ENCODE measurements around the gene USP54. TPM values are rescaled to one million over a fixed set of nuclear protein-coding genes. Genes with fewer than 3 reads are reported as not detected.
"Not testable (repeated sequence)": the region's sequence is repeated elsewhere in the genome, so short reads cannot be mapped to it uniquely, and the experiment has no call there.

USP54 gene
- total RNA-seq, 1 donor from 2014 or later, result 54.5 TPM

DNA sequence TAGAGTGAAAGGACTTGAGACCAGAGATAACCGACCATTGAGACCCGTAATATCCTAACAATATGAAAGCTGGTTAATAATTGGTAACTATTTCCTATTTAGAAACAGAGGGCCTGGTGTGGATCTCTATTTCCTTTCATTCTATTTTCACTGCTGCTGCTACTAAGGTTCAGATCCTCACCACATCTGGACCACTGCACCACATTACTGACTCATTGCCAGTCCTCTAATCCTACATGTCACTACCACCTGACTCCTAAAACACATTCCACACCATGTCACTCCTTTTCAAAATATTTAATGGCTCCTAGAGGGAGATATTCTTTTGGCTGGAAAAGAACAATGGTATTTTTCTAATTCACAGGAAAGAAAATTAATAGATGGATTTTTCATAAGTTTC, 6.4 kb downstream of the USP54 start:
- peaks cover 25% of the 10 kb centered on the region for H3K4me1 Mint-ChIP-seq (ENCODE audit: unreplicated experiment)
- peaks cover 7% of the 10 kb centered on the region for H3K27me3 Mint-ChIP-seq
- peak overlapping the region; percentile 28 for H3K27ac Mint-ChIP-seq
- DNase-seq (ENCODE audit: extremely low spot score, unreplicated experiment), result no peak
- H3K36me3 Mint-ChIP-seq, result peaks cover 21% of the 10 kb centered on the region
- peaks cover 5% of the 10 kb centered on the region for H3K9me3 Mint-ChIP-seq
- no peak overlapping the region for H3K4me3 Mint-ChIP-seq
- no peak for TF ChIP-seq CTCF (conservative IDR thresholded peaks at IDR 0.05)

- H3K27ac Mint-ChIP-seq, result peak overlapping the region; percentile 11
- no peak for DNase-seq (ENCODE audit: extremely low spot score, unreplicated experiment)
- peaks cover 21% of the 10 kb centered on the region for H3K4me1 Mint-ChIP-seq (ENCODE audit: unreplicated experiment)
- peaks cover 21% of the 10 kb centered on the region for H3K36me3 Mint-ChIP-seq
- no peak for TF ChIP-seq CTCF (conservative IDR thresholded peaks at IDR 0.05)
- H3K27me3 Mint-ChIP-seq, result peaks cover 4% of the 10 kb centered on the region
- peaks cover 5% of the 10 kb centered on the region for H3K9me3 Mint-ChIP-seq
- H3K4me3 Mint-ChIP-seq, result no peak overlapping the region
These were observed 9.2 kb downstream of the USP54 start for GRCh38 chr10:73581918-73582317.

GRCh38 chr10:73578927-73579326, 12.2 kb downstream of the USP54 start:
- H3K27ac Mint-ChIP-seq, H3K4me3 Mint-ChIP-seq: not testable (repeated sequence)
- H3K4me1 Mint-ChIP-seq (ENCODE audit: unreplicated experiment), result peaks cover 20% of the 10 kb centered on the region

DNA sequence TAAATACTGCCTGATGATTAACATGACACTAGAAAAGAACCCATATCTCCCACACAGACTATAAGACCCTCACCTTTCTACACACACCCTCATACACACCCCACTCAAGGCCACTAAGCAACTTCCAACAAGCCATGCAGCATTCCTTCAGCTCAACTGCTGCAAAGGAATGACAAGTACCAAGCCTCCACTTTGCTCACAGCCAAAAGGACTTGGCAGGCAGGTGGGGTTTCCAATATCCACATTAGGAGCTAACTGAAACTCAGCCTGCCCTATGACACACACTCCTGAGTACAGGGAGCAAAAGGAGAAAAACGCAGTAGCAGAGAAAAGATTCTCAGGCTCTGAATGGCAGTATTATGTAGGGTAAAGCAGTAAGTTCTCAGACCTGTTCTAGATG, 13.4 kb downstream of the USP54 start:
- Mint-ChIP-seq H3K27me3 (no peaks in the 10 kb centered on the region), H3K4me1 (ENCODE audit: unreplicated experiment) (peaks cover 22% of the 10 kb centered on the region), H3K4me3 (peak overlapping the region; percentile 67), H3K9me3 (no peaks in the 10 kb centered on the region), H3K36me3 (peaks cover 11% of the 10 kb centered on the region), H3K27ac (peak overlapping the region; percentile 96)
- no peak for TF ChIP-seq CTCF (conservative IDR thresholded peaks at IDR 0.05)
- DNase-seq (ENCODE audit: extremely low spot score, unreplicated experiment), result no peak

More at GRCh38 chr10:73578927-73579326, 12.2 kb downstream of the USP54 start:
- DNase-seq (ENCODE audit: extremely low spot score, unreplicated experiment); H3K27me3 Mint-ChIP-seq; H3K9me3 Mint-ChIP-seq: not testable (repeated sequence)
- H3K36me3 Mint-ChIP-seq, result peaks cover 12% of the 10 kb centered on the region

DNA sequence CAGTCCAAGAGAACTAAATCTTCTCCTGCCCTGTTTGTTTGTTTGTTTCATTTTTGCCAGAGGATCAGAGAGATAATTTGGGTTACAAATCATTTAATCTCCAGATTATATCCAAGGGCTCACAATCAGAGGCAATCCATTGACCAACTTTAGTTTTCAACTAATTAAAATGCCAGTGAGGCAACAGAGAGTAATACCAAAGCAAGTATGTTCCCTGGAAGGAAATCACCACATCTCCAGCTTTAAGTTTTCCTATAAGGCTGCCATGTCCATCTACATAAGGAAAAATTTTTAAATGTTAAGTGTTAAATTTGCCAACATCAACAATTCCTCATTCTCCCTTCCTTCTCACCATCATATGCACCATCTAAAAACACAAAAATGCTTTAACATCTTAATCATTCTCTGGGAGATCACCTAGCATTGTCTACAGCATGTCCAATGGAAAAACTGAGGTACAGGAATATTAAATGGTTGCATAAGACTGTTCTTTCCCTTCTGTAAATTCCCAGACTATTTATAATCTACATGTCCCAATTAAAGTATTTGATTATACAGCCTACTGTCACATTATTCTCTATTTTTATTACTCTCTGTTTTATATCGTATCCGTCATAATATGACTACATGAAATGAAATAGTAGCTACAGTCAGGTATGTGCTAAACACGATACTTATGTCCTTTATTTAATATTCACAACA, 14.1 kb downstream of the USP54 start:
- Mint-ChIP-seq H3K27me3 (no peaks in the 10 kb centered on the region), H3K4me1 (ENCODE audit: unreplicated experiment) (peaks cover 20% of the 10 kb centered on the region), H3K27ac (peak overlapping the region; percentile 96), H3K4me3 (no peak overlapping the region), H3K9me3 (no peaks in the 10 kb centered on the region), H3K36me3 (peaks cover 13% of the 10 kb centered on the region)
- TF ChIP-seq CTCF (conservative IDR thresholded peaks at IDR 0.05), result no peak
- DNase-seq (ENCODE audit: extremely low spot score, unreplicated experiment), result no peak

- H3K27me3 Mint-ChIP-seq, result no peaks in the 10 kb centered on the region
- peak overlapping the region; percentile 96 for H3K27ac Mint-ChIP-seq
- H3K4me3 Mint-ChIP-seq, result peak overlapping the region; percentile 27
- H3K9me3 Mint-ChIP-seq, result no peaks in the 10 kb centered on the region
- peaks cover 16% of the 10 kb centered on the region for H3K4me1 Mint-ChIP-seq (ENCODE audit: unreplicated experiment)
- no peak for DNase-seq (ENCODE audit: extremely low spot score, unreplicated experiment)
- peaks cover 13% of the 10 kb centered on the region for H3K36me3 Mint-ChIP-seq
- no peak for TF ChIP-seq CTCF (conservative IDR thresholded peaks at IDR 0.05)
These were observed 14.8 kb downstream of the USP54 start for GRCh38 chr10:73576178-73576889.

DNA sequence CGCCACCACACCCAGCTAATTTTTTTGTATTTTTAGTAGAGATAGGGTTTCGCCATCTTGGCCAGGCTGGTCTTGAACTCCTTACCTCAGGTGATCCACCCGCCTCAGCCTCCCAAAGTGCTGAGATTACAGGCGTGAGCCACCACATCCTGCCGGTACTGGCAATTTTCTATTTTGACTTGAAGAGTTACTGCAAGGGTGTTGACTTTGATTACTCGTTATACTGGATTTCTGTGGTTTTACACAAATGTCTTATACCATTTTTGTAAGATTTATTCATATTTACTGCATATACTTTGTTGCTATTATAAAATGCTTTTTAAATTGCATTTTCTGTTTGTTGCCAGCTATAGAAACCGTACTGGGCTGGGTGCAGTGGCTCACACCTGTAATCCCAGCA, 24.1 kb downstream of the USP54 start:
- not testable (repeated sequence) for H3K27ac Mint-ChIP-seq; H3K27me3 Mint-ChIP-seq; H3K4me3 Mint-ChIP-seq; DNase-seq (ENCODE audit: extremely low spot score, unreplicated experiment); H3K4me1 Mint-ChIP-seq (ENCODE audit: unreplicated experiment); H3K9me3 Mint-ChIP-seq
- peaks cover 12% of the 10 kb centered on the region for H3K36me3 Mint-ChIP-seq
